ENCODE results near the gene SENP7.
A peak's percentile ranks its signal among the peaks of the same experiment; 100 is the strongest.
"Not testable (repeated sequence)": the region's sequence is repeated elsewhere in the genome, so short reads cannot be mapped to it uniquely, and the experiment has no call there.

The SENP7 gene

GRCh38 chr3:101329016-101329673, 183.9 kb downstream of the SENP7 start:
- DNase-seq (ENCODE audit: low spot score), result no peak

- peak; percentile 80 for DNase-seq (ENCODE audit: low spot score)
Observed at GRCh38 chr3:101325393-101326134, 187.4 kb downstream of the SENP7 start.

GRCh38 chr3:101320475-101320874, 192.5 kb downstream of the SENP7 start, which contains the start of gene IMPG2:
Gene IMPG2, minus strand, starts transcription at chr3:101320575. Its CDS starts 203 bp downstream, at chr3:101320372.
- DNase-seq (ENCODE audit: low spot score), result no peak

DNA sequence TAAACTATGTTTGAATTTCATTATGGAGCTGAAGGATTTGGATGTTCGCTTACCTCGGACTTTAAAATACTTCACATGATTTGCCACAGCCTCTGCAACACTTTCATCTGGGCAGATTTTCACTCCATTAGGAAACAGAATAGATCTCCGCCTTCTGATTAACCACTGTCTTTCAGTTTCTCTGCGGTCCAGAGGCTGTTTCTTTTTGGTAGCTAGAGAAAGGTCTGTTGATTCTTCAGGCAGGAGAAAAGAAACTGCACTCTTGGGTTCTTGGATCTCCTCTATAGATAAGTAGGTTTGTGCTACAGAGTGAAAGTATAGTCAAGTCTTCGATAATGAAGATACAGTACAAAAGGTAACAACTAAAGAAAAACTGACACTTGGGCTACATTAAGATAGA, 193.5 kb downstream of the SENP7 start:
- DNase-seq (ENCODE audit: low spot score), result no peak

DNA sequence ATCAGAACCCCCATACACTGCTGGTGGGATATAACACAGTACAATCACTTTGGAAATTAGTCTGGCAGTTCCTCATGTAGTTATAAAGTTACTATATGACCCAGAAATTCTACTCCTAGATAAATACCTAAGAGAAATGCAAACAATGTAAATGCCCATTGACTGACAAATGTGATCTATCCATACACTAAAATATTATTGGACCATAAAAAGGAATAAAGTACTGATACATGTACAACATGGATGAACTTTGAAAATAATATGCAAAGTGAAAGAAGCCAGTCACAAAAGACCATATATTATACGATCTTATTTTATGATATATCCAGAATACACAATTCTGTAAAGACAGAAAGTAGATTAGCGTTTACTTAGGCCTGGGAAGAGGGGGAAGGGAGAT, 200.5 kb downstream of the SENP7 start:
- no peak for DNase-seq (ENCODE audit: low spot score)

DNA sequence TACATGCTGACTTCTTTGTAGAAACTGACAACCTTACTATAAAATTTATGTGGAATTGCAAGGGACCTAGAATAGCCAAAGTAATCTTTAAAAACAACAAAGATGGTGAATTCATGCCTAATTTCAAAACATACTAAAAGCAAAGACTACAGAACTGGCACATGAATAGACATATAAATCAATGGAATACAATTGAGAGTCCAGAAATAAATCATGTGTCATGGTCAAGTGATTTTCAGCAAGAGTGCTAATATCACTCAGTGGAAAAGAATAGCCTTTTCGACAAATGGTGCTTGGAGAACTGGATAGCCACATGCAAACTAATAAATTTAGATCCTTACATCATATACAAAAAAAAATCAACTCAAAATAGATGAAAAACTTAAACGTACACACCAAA, 201.3 kb downstream of the SENP7 start:
- no peak for DNase-seq (ENCODE audit: low spot score)

- no peak for DNase-seq (ENCODE audit: low spot score)
Observed at GRCh38 chr3:101310978-101311375, 202.0 kb downstream of the SENP7 start.

GRCh38 chr3:101308147-101308772, 204.8 kb downstream of the SENP7 start:
- DNase-seq (ENCODE audit: low spot score), result not testable (repeated sequence)

- no peak for DNase-seq (ENCODE audit: low spot score)
Observed at GRCh38 chr3:101303836-101304235, 209.2 kb downstream of the SENP7 start.

DNA sequence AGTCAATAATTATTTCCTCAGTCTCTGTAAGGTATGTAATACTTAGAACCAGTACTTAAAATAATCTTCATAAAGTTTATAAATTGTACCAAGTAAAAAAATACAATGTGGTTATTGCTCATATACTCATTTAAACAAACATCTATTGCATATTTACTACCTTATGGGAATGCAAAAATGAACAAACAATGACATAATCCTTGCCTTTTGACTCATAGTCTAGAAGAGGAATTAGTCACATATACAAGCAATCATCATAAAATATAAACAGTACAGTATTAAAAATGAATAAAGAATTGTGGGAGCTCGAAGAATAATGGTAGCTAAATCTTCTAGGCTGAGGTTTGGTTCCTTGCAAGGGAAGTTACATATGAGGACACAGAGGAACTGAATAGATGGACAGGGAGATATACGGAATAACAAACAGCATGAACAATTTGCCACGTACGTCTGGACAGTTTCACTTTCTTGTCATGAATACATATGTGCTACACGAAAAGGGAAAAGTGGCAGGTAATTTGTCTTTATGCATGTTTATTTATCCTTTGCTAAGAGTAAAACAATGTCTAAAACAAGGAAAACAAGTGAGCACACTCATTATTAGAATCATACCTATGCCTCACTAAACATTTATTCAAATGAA, 209.8 kb downstream of the SENP7 start:
- no peak for DNase-seq (ENCODE audit: low spot score)

- no peak for DNase-seq (ENCODE audit: low spot score)
Observed at GRCh38 chr3:101300073-101300472, 212.9 kb downstream of the SENP7 start.

GRCh38 chr3:101292027-101292426, 221.0 kb downstream of the SENP7 start:
- DNase-seq (ENCODE audit: low spot score), result no peak

GRCh38 chr3:101288294-101288693, 224.7 kb downstream of the SENP7 start:
- DNase-seq (ENCODE audit: low spot score), result no peak

DNA sequence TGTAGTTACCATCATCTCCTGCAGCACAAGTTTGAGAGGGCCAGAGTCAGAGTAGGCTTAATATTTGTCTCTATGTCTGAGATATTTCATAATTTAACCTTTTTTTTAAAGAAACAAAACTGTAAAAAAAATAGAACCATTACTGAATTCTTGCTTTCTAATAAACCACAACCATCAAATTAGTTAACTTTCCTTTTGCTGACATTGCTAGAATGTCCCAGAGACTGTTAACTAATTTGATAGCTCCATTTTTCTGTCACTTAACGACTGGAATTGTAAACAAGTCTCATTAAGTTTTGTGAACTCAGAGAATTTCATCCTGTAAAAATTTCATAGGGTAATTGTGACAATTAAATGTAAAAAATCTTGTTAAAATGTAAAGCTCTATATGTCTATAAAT, 228.3 kb downstream of the SENP7 start:
- no peak for DNase-seq (ENCODE audit: low spot score)

DNA sequence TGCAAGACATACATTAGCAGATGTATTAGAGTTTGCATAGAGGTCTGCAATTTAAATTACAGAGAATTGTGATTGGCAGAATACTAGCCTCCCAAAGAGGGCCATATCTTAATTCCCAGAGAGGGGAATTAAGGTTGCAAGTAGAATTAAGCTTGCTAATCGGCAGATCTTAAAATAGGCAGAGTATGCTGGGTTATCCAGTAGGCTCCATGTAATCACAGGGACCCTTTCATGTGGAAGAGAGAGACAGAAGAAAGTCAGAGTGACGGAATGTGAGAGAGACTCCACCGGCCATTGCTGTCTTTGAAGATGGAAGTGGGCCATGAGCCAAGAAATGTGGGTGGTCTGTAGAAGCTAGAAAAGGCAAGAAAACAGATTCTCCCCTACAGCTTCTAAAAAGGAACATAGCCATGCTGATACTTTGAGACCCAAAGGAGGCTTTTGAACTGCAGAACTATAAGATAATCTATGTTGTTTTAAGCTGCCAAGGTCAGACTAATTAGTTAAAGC, 231.4 kb downstream of the SENP7 start:
- no peak for DNase-seq (ENCODE audit: low spot score)

- DNase-seq (ENCODE audit: low spot score), result no peak
Observed at GRCh38 chr3:101279765-101280385, 233.1 kb downstream of the SENP7 start.

DNA sequence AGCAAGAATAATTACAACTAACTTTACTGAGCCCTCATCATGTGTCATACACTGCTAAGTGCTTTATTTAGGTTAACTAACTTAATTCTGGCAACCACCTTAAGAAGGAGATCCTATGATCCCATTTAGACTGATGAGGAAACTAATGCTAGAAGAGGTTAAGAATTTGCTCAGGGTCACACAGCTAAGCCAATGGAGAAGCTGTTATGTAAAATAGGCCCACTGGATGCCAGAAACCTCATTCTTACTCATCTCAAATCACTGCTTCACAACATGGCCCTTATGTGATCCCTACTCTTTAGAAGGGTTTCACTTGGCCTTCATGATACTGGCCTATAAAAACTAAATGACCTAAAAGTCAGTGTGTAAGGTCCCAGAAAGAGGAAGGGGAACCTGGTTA, 233.8 kb downstream of the SENP7 start:
- DNase-seq (ENCODE audit: low spot score), result no peak

DNA sequence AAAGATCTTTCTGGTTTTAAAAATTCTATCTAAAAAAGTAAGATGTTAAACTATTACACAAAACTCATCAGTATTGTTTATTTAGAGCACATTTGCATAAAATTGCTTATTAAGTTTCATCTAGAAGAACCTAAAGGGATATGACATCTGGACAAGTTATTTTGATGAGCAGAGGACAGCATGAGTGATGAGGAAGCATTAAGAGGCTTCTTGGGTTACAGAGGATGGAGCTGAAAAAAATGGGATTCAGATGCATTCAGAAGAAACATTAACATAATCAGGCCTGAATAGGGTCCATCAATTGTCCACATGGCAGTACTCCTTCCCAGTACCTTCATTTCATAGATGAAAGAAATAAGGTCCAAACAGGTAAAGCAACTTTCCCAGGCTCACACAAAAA, 234.3 kb downstream of the SENP7 start:
- no peak for DNase-seq (ENCODE audit: low spot score)

All from hematopoietic multipotent progenitor cell treated with erythropoietin and hydrocortisone succinate and interleukin-3 and kit ligand, for 15 days (in vitro differentiated cells).